ENCODE data around the gene HOXD9.

DNA sequence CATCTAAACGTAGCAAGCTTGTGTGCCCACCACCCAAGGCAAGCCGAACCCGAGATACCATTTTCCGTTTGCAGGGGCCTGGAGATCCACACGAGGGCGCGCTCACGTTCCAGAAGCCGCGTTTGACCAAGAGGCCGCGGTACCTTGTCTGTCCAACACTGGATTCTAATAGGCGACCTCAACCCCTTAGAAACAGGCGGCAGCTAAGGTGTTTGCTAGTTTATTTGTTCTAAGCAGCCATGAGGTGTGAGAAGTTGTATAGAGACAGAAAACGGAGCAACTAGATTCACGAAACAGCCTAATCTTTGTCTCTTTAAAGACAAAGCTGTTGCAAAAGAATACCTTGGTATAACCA lies 11.2 kb upstream of the HOXD9 start:
- TF ChIP-seq, protein P1, sequence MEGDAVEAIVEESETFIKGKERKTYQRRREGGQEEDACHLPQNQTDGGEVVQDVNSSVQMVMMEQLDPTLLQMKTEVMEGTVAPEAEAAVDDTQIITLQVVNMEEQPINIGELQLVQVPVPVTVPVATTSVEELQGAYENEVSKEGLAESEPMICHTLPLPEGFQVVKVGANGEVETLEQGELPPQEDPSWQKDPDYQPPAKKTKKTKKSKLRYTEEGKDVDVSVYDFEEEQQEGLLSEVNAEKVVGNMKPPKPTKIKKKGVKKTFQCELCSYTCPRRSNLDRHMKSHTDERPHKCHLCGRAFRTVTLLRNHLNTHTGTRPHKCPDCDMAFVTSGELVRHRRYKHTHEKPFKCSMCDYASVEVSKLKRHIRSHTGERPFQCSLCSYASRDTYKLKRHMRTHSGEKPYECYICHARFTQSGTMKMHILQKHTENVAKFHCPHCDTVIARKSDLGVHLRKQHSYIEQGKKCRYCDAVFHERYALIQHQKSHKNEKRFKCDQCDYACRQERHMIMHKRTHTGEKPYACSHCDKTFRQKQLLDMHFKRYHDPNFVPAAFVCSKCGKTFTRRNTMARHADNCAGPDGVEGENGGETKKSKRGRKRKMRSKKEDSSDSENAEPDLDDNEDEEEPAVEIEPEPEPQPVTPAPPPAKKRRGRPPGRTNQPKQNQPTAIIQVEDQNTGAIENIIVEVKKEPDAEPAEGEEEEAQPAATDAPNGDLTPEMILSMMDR (IDR thresholded peaks at IDR 0.05), result no peak
- TF ChIP-seq POLR2AphosphoS5 (IDR thresholded peaks at IDR 0.05; ENCODE audit: insufficient read depth in 1 of 2, low read depth in 1 of 2), result no peak
